ENCODE data around the gene PHOX2B. TPM values are rescaled to one million over a fixed set of nuclear protein-coding genes. Genes with fewer than 3 reads are reported as not detected.

The PHOX2B gene
- total and polyA plus RNA-seq, 3 donors from 2014 or later: 0.16 to 0.20 TPM; not detected in 1

DNA sequence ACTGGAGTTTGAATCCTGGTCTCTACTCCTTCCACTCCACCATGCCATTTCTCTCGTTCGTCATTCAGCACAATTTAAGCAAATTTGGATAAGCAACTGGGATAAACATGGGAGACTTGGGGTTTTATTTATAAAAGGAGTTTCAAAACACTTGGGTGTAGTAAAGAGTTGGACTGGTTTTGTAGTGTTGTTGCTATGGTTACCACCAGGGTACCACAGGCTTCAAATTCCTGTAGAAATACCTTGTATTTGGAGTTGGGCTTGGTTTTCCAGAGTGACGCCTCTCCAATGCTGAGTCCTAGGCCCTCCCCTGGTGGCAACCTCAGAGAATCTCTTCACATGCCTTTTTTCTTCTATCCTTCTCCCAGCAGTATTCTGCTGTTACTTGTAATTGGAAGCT, 27.9 kb upstream of the PHOX2B start:
- Histone ChIP-seq H3K4me1 (no peaks in the 10 kb centered on the region), H3K4me3 (no peak overlapping the region), H3K27me3 (no peaks in the 10 kb centered on the region), H3K9me3 (no peaks in the 10 kb centered on the region), H3K36me3 (ENCODE audit: low read depth, missing control alignments) (no peaks in the 10 kb centered on the region), H3K27ac (no peak overlapping the region)
- TF ChIP-seq, protein P1, sequence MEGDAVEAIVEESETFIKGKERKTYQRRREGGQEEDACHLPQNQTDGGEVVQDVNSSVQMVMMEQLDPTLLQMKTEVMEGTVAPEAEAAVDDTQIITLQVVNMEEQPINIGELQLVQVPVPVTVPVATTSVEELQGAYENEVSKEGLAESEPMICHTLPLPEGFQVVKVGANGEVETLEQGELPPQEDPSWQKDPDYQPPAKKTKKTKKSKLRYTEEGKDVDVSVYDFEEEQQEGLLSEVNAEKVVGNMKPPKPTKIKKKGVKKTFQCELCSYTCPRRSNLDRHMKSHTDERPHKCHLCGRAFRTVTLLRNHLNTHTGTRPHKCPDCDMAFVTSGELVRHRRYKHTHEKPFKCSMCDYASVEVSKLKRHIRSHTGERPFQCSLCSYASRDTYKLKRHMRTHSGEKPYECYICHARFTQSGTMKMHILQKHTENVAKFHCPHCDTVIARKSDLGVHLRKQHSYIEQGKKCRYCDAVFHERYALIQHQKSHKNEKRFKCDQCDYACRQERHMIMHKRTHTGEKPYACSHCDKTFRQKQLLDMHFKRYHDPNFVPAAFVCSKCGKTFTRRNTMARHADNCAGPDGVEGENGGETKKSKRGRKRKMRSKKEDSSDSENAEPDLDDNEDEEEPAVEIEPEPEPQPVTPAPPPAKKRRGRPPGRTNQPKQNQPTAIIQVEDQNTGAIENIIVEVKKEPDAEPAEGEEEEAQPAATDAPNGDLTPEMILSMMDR (IDR thresholded peaks at IDR 0.05): no peak
- TF ChIP-seq POLR2A (IDR thresholded peaks at IDR 0.05): no peak
- 86 to 92% methylated on average over 3 of the region's 3 CpGs for WGBS, 2 donors
- intact Hi-C loops (cut with DNase I; ENCODE audit: low total_unique reads): no loop called here
- no peak for DNase-seq

DNA sequence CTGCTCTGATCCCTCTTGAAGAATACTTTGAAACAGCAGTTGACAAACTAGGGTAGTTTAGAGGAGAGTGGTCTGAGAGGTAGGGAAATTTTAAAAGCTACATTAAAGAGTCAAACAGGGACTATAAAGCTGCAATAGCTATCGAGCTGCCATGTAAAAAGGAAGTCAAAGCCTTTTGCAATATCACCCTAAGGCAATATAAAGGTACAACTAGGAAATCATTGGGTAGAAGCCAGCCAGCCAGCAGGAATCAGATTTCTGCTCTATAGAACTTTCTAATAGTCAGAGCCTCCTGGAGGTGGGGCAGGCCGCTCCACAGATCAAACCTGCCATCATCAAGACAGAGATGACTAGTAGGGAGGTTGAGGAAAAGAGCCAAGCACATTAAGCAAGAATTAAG, 15.2 kb upstream of the PHOX2B start:
- Histone ChIP-seq H3K4me3 (no peak overlapping the region), H3K9me3 (no peaks in the 10 kb centered on the region), H3K27ac (no peak overlapping the region), H3K36me3 (ENCODE audit: low read depth, missing control alignments) (no peaks in the 10 kb centered on the region), H3K27me3 (no peaks in the 10 kb centered on the region), H3K4me1 (no peaks in the 10 kb centered on the region)
- intact Hi-C loops (cut with DNase I; ENCODE audit: low total_unique reads): no loop called here
- TF ChIP-seq, protein P1 (IDR thresholded peaks at IDR 0.05): no peak
- TF ChIP-seq POLR2A (IDR thresholded peaks at IDR 0.05): no peak
- WGBS, 2 donors: 59 to 83% methylated on average over 2 of the region's 2 CpGs
- no peak for DNase-seq

DNA sequence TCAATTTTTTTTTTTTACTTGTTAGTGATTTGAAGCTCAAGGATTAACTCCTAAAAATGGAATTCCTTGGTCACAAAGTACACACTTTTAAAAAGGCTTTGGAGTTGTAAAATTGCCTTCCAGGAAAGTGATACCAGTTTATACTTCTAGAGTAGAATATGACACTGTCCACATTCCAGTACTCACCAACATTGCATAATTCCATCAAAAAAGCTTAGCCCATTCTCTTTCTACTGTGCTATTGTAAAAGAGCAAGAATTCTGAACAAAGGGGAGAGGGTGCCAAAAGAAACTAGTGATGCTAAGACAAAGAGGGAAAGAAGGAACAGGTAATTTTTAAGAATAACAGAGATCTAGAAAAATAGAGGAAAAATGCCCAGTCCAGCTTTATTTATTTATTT, 10.4 kb upstream of the PHOX2B start:
- Histone ChIP-seq H3K27me3 (no peaks in the 10 kb centered on the region), H3K4me1 (no peaks in the 10 kb centered on the region), H3K36me3 (ENCODE audit: low read depth, missing control alignments) (no peaks in the 10 kb centered on the region), H3K9me3 (no peaks in the 10 kb centered on the region), H3K27ac (no peak overlapping the region), H3K4me3 (no peak overlapping the region)
- no peak for DNase-seq
- TF ChIP-seq POLR2A (IDR thresholded peaks at IDR 0.05): no peak
- TF ChIP-seq, protein P1 (IDR thresholded peaks at IDR 0.05): no peak
- intact Hi-C loops (cut with DNase I; ENCODE audit: low total_unique reads): no loop called here

DNA sequence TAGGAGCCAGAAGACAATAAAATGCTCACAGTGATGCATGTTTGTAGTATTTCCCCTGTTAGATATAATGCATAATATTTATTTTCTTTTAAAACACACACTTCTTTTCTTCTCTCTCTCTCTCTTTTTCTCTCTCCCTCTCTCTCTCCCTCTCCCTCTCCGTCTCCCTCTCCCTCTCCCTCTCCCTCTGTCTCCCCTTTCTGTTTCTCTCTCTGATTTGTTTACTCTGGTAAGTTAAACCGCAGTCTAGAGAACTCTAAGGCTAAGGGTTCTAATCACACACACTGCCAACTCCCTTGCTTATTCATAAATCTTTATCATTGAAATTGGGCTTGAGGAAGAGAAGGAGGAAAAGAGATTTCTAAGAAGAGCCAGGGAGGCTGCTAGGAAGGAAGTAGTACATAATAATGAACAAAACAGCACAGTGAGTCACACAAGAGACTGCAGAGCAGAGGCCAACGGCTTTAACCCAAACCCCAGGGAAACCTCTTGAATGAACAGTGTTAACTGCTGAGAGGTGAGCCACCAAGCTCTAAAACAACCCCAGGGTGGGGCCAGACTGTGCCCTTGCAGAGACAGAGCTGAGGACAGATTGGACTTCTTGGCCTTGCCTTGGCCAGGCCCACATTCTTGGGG, 9.1 kb upstream of the PHOX2B start:
- no peak for DNase-seq
- H3K4me3 ChIP-seq: no peak overlapping the region
- no peaks in the 10 kb centered on the region for H3K9me3 ChIP-seq
- intact Hi-C loops (cut with DNase I; ENCODE audit: low total_unique reads): no loop called here
- H3K27ac ChIP-seq: no peak overlapping the region
- no peaks in the 10 kb centered on the region for H3K27me3 ChIP-seq
- no peaks in the 10 kb centered on the region for H3K36me3 ChIP-seq (ENCODE audit: low read depth, missing control alignments)
- 34 to 41% methylated on average over 3 of the region's 3 CpGs for WGBS, 2 donors
- TF ChIP-seq, protein P1 (IDR thresholded peaks at IDR 0.05): no peak
- TF ChIP-seq POLR2A (IDR thresholded peaks at IDR 0.05): no peak
- no peaks in the 10 kb centered on the region for H3K4me1 ChIP-seq

DNA sequence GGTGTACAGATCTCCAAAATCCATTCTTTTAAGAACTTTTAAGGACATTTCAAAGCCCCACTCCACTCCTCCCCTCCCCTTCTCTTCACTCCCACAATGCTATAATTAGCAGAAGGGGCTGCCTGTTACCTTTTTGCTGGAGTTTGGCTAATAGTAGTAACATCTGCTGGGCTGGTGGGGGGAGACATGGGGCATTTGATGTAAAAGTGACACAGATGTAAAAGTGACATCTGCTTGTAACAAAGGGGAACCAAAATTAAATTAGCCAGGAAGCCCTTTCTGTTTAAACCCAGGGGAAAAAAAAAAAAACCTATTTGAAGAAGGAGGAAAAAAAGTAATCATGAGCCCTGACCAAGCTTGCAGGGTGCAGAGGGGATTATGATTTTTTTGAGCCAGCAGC, 5.4 kb upstream of the PHOX2B start:
- Histone ChIP-seq H3K36me3 (ENCODE audit: low read depth, missing control alignments) (no peaks in the 10 kb centered on the region), H3K4me3 (no peak overlapping the region), H3K9me3 (no peaks in the 10 kb centered on the region), H3K27me3 (no peaks in the 10 kb centered on the region), H3K4me1 (no peaks in the 10 kb centered on the region), H3K27ac (no peak overlapping the region)
- TF ChIP-seq, protein P1 (IDR thresholded peaks at IDR 0.05): no peak
- no peak for TF ChIP-seq POLR2A (IDR thresholded peaks at IDR 0.05)
- no peak for DNase-seq
- intact Hi-C loops (cut with DNase I; ENCODE audit: low total_unique reads): no loop called here
